ENCODE results near the gene AQP4. TPM values are rescaled to one million over a fixed set of nuclear protein-coding genes. Genes with fewer than 3 reads are reported as not detected.

The AQP4 gene
- total RNA-seq, 2 experiments from 2014 or later, result not detected

DNA sequence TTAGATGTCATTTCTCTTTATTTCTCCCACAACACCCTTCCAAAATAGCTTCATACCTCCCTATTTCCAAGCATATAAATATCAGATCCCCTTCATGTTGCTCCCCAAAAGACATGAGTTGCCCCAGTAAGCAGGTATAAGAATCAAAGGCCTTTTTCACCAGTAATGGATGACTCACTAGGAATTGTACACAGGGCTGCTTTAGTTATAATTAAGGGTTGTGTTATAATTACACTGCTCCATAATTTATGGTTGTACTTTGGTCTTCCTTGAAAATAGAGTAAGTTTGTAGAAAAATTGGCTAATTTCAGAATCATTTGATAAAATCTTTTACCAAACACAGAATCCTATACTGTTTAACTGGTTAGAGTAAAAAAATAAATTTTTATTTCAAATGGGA, 8.8 kb upstream of the AQP4 start:
- ATAC-seq, result no peak
- H3K36me3 Mint-ChIP-seq (ENCODE audit: low read depth), result no peaks in the 10 kb centered on the region

DNA sequence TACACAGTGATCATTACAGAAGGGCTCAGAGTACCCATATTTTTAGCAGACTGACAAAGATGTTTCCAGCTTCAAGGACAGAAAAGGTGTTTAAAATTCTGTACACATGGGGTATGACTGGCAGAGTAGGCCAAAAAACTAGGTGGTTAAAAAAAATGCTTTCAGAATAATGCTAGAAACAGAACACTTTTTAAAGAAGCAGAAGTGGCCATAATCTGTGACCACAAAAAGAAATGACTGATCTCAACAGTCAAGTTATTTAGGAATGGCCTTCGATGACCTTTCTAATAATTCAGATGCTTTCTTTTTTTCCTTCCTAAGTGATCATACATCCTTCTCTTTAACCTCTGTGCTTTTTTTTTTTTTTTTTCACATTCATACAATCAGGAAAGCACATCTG, 4.1 kb upstream of the AQP4 start:
- peaks cover 2% of the 10 kb centered on the region for H3K27me3 Mint-ChIP-seq

More for the DNA sequence above, 8.8 kb upstream of the AQP4 start:
- Mint-ChIP-seq H3K27me3 (no peaks in the 10 kb centered on the region), H3K4me3 (no peak overlapping the region), H3K4me1 (ENCODE audit: low read depth) (no peaks in the 10 kb centered on the region), H3K27ac (no peak overlapping the region), H3K9me3 (no peaks in the 10 kb centered on the region)
- TF ChIP-seq, protein P1, sequence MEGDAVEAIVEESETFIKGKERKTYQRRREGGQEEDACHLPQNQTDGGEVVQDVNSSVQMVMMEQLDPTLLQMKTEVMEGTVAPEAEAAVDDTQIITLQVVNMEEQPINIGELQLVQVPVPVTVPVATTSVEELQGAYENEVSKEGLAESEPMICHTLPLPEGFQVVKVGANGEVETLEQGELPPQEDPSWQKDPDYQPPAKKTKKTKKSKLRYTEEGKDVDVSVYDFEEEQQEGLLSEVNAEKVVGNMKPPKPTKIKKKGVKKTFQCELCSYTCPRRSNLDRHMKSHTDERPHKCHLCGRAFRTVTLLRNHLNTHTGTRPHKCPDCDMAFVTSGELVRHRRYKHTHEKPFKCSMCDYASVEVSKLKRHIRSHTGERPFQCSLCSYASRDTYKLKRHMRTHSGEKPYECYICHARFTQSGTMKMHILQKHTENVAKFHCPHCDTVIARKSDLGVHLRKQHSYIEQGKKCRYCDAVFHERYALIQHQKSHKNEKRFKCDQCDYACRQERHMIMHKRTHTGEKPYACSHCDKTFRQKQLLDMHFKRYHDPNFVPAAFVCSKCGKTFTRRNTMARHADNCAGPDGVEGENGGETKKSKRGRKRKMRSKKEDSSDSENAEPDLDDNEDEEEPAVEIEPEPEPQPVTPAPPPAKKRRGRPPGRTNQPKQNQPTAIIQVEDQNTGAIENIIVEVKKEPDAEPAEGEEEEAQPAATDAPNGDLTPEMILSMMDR (IDR thresholded peaks at IDR 0.05), result no peak
- ChIA-PET CTCF (no interaction called here), POLR2A (no interaction called here)
- DNase-seq, result no peak
- intact Hi-C loops (cut with micrococcal nuclease), result no loop called here

DNA sequence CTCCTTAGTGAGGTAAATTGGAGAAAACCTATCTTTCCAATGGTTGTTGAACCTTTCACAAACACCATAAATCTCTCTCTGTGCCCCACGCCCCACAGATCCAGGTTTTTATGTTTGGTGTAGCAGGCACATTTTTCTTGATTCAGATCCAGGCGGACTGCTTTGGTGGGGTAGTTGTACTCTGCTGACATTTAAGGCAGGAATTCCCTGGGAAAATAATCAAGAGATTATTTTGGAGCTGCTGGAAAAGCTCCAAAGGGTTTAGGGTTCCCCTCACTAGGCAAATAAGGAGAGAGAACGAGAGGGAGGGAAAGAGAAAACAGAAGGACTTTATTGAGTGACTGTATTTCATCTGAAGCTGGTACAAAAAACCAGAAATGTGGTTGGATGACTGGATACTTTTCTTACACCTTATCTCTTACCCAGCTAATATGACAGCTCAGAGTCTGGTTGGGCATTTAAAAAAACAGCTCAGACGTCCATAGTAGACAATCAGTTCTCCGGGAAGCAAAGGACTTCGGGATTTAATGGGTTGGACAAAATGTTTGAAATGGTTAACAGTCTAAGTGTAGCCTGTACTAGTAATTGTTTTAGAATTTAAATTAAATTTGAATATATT, 3.6 kb upstream of the AQP4 start:
- Mint-ChIP-seq H3K36me3 (ENCODE audit: low read depth) (no peaks in the 10 kb centered on the region), H3K9me3 (no peaks in the 10 kb centered on the region), H3K27me3 (peaks cover 6% of the 10 kb centered on the region), H3K27ac (no peak overlapping the region), H3K4me3 (no peak overlapping the region), H3K4me1 (ENCODE audit: low read depth) (no peaks in the 10 kb centered on the region)
- ChIA-PET CTCF (no interaction called here), POLR2A (interaction anchor here (0.9 kb wide), 1 partner anchor 12 kb away, joined by 3 read pairs; no protein-coding TSS in a partner anchor)
- no peak for DNase-seq
- ATAC-seq, result no peak
- TF ChIP-seq, protein P1 (IDR thresholded peaks at IDR 0.05), result no peak
- intact Hi-C loops (cut with micrococcal nuclease), result no loop called here

More for the DNA sequence above, 4.1 kb upstream of the AQP4 start:
- H3K9me3 Mint-ChIP-seq, result no peaks in the 10 kb centered on the region
- H3K4me3 Mint-ChIP-seq, result no peak overlapping the region
- no peaks in the 10 kb centered on the region for H3K36me3 Mint-ChIP-seq (ENCODE audit: low read depth)
- ChIA-PET CTCF (no interaction called here), POLR2A (interaction anchor here (0.9 kb wide), 1 partner anchor 12 kb away, joined by 3 read pairs; no protein-coding TSS in a partner anchor)
- TF ChIP-seq, protein P1 (IDR thresholded peaks at IDR 0.05), result no peak
- no peak for DNase-seq
- intact Hi-C loops (cut with micrococcal nuclease), result no loop called here
- no peaks in the 10 kb centered on the region for H3K4me1 Mint-ChIP-seq (ENCODE audit: low read depth)
- no peak for ATAC-seq
- no peak overlapping the region for H3K27ac Mint-ChIP-seq

DNA sequence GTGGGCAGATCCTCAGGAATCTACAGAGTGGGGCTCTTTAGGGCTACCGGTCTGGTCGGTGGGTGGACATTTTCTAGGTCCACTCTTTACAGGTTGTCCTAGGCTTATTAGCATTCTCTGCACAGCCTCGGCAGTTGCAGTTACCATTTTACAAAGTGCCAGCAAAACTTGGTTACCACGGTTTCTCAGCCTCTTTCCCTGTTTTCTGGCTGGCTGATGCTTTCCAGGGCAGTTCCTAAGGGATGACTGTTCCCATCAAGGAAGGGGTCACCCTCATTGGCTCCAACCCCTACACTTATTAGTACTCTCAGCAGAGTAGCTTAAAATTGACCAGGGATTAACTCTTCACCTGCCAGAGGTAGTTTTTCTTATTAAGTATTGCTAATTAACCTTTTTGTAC, 2.0 kb upstream of the AQP4 start:
- ATAC-seq (no peak), DNase-seq (no peak)
- H3K4me1 Mint-ChIP-seq (ENCODE audit: low read depth), result no peaks in the 10 kb centered on the region
- no peak overlapping the region for H3K4me3 Mint-ChIP-seq
- no peak overlapping the region for H3K27ac Mint-ChIP-seq
- H3K9me3 Mint-ChIP-seq, result no peaks in the 10 kb centered on the region
- intact Hi-C loops (cut with micrococcal nuclease), result no loop called here
- peaks cover 13% of the 10 kb centered on the region for H3K27me3 Mint-ChIP-seq
- TF ChIP-seq, protein P1 (IDR thresholded peaks at IDR 0.05), result no peak
- no peaks in the 10 kb centered on the region for H3K36me3 Mint-ChIP-seq (ENCODE audit: low read depth)
- ChIA-PET CTCF (no interaction called here), POLR2A (interaction anchor here (0.6 kb wide), 1 partner anchor 61 kb away, joined by 3 read pairs; no protein-coding TSS in a partner anchor)

DNA sequence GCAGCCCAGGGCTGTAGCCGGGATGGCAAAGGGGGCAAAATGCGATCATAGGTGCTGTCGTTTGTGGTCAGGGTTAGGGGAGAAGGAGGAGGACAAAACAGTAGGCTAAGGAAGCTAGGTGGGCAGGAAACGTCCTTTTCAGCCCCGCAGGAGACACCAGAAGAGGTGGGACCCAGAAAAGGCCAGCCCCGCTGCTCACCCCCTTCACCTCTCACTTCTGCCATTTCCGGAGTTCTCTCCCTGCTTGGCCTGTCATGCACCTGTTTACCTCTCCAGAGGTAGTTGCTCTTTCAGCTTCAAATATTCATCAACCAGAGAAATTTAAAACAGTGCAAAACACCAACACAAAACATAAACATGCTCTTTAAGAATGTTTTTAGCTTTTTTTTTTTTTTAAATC, 849 bp downstream of the AQP4 start:
- TF ChIP-seq, protein P1 (IDR thresholded peaks at IDR 0.05), result no peak
- H3K4me1 Mint-ChIP-seq (ENCODE audit: low read depth), result no peaks in the 10 kb centered on the region
- no peaks in the 10 kb centered on the region for H3K9me3 Mint-ChIP-seq
- ChIA-PET POLR2A (no interaction called here), CTCF (no interaction called here)
- DNase-seq (no peak), ATAC-seq (no peak)
- H3K36me3 Mint-ChIP-seq (ENCODE audit: low read depth), result no peaks in the 10 kb centered on the region
- H3K27me3 Mint-ChIP-seq, result peaks cover 17% of the 10 kb centered on the region
- H3K4me3 Mint-ChIP-seq, result no peak overlapping the region
- no peak overlapping the region for H3K27ac Mint-ChIP-seq
- intact Hi-C loops (cut with micrococcal nuclease), result no loop called here

Data from activated CD8-positive, alpha-beta T cell treated with anti-CD3 and anti-CD28 coated beads for 36 hours (primary cell).